Measurements from ENCODE around the gene ATP5IF1. TPM values are rescaled to one million over a fixed set of nuclear protein-coding genes. Genes with fewer than 3 reads are reported as not detected.

Gene ATP5IF1
- total RNA-seq, 2 experiments from 2014 or later: 77.4 to 78.0 TPM

- H3K36me3 Mint-ChIP-seq (ENCODE audit: low read depth): peaks cover 58% of the 10 kb centered on the region
- H3K27ac Mint-ChIP-seq: peak overlapping the region; percentile 5
- ChIA-PET POLR2A (interaction anchor here (7.9 kb wide), 1 partner anchor 16 kb away, joined by 131 read pairs; no protein-coding TSS in a partner anchor), CTCF (interaction anchor here (1.8 kb wide), 1 partner anchor 19 kb away, joined by 9 read pairs; no protein-coding TSS in a partner anchor)
- H3K9me3 Mint-ChIP-seq: no peaks in the 10 kb centered on the region
- H3K27me3 ChIP-seq (ENCODE audit: control insufficient read depth in 1 of 2, insufficient read depth in 2 of 2, low read length in 2 of 2): no peaks in the 10 kb centered on the region
- DNase-seq (no peak), ATAC-seq (ENCODE audit: poor library complexity) (no peak)
- H3K36me3 ChIP-seq (ENCODE audit: insufficient read depth, low read length): peaks cover 48% of the 10 kb centered on the region
- peaks cover 35% of the 10 kb centered on the region for H3K4me1 ChIP-seq (ENCODE audit: insufficient read depth, low read length)
- no peak overlapping the region for H3K27ac ChIP-seq (ENCODE audit: low read depth in 1 of 2, low read length in 2 of 2)
- TF ChIP-seq, protein P1, sequence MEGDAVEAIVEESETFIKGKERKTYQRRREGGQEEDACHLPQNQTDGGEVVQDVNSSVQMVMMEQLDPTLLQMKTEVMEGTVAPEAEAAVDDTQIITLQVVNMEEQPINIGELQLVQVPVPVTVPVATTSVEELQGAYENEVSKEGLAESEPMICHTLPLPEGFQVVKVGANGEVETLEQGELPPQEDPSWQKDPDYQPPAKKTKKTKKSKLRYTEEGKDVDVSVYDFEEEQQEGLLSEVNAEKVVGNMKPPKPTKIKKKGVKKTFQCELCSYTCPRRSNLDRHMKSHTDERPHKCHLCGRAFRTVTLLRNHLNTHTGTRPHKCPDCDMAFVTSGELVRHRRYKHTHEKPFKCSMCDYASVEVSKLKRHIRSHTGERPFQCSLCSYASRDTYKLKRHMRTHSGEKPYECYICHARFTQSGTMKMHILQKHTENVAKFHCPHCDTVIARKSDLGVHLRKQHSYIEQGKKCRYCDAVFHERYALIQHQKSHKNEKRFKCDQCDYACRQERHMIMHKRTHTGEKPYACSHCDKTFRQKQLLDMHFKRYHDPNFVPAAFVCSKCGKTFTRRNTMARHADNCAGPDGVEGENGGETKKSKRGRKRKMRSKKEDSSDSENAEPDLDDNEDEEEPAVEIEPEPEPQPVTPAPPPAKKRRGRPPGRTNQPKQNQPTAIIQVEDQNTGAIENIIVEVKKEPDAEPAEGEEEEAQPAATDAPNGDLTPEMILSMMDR (IDR thresholded peaks at IDR 0.05): no peak
- no peaks in the 10 kb centered on the region for H3K27me3 Mint-ChIP-seq
- no peaks in the 10 kb centered on the region for H3K9me3 ChIP-seq (ENCODE audit: control insufficient read depth in 1 of 2, insufficient read depth in 1 of 2, low read length in 2 of 2)
- intact Hi-C loops (cut with DNase I, micrococcal nuclease): loop anchor here in 1 of 2 experiments (5.0 kb wide), 2 partner anchors 97 to 143 kb away; partner anchors contain the start of genes EYA3 and MED18
- peak overlapping the region; percentile 73 for H3K4me3 Mint-ChIP-seq
- H3K4me3 ChIP-seq (ENCODE audit: low read length): no peak overlapping the region
- peaks cover 29% of the 10 kb centered on the region for H3K4me1 Mint-ChIP-seq (ENCODE audit: low read depth)
These were observed 5.9 kb upstream of the ATP5IF1 start for GRCh38 chr1:28229996-28230395.

DNA sequence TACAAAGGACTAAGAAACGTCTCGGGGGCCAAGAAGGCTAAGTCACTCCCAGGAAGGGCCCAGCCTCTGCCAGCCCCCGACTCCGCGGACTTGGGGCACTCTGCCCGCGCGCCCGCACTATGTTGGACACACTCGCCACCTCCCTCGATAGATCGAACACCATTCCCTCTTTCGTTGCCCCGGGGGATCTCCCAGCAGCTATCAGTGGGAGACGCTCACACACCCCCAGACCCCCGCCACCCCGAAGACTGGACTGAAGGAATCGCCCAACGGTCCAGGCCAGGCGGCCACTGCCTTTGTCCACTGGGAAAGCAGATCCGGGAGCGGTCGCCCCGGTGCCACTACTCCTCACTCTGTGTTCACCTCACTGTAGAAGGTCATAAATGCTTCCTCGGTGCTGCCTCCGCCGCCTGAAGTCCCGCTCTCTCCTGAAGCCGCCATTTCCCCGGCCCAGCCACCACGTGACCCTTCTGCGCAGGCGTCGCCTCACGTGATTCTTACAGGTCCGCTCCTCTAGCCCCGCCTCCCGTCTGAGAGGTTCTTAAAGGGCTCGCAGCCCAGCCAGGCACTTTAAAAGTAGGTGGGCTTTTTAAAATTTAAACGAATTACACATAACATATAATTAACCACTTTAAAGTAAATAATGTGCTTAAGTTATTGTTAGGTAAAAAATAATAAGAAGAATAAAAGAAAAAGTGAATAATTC is 3.2 kb upstream of the ATP5IF1 start, which contains the start of gene DNAJC8:
Gene DNAJC8 (minus strand): TSS at position 472 of the 706 bp plus-strand sequence. CDS start 31 bp downstream, at position 441.
- H3K9me3 Mint-ChIP-seq: no peaks in the 10 kb centered on the region
- peaks cover 29% of the 10 kb centered on the region for H3K4me1 Mint-ChIP-seq (ENCODE audit: low read depth)
- ChIA-PET CTCF (no interaction called here), POLR2A (interaction anchor here (0.6 to 7.9 kb wide), 4 partner anchors 13 to 561 kb away, joined by 3 to 131 read pairs (median 4); partner anchors contain the start of gene MED18)
- TF ChIP-seq, protein P1 (IDR thresholded peaks at IDR 0.05): no peak
- intact Hi-C loops (cut with DNase I, micrococcal nuclease): loop anchor here in 1 of 2 experiments (2.0 to 5.0 kb wide), 3 partner anchors 14 to 145 kb away; partner anchors contain the start of genes EYA3 and MED18
- no peaks in the 10 kb centered on the region for H3K9me3 ChIP-seq (ENCODE audit: control insufficient read depth in 1 of 2, insufficient read depth in 1 of 2, low read length in 2 of 2)
- peak within 1 kb of the TSS; percentile 66 to 77 for H3K27ac ChIP-seq (ENCODE audit: low read depth in 1 of 2, low read length in 2 of 2)
- DNase-seq: peak; percentile 89 to 97 (median 93)
- H3K36me3 Mint-ChIP-seq (ENCODE audit: low read depth): peaks cover 33% of the 10 kb centered on the region
- no peaks in the 10 kb centered on the region for H3K27me3 ChIP-seq (ENCODE audit: control insufficient read depth in 1 of 2, insufficient read depth in 2 of 2, low read length in 2 of 2)
- H3K4me3 Mint-ChIP-seq: peak within 1 kb of the TSS; percentile 96
- peak; percentile 60 for ATAC-seq (ENCODE audit: poor library complexity)
- H3K27me3 Mint-ChIP-seq: no peaks in the 10 kb centered on the region
- H3K4me1 ChIP-seq (ENCODE audit: insufficient read depth, low read length): peaks cover 53% of the 10 kb centered on the region
- peak within 1 kb of the TSS; percentile 85 for H3K4me3 ChIP-seq (ENCODE audit: low read length)
- peaks cover 27% of the 10 kb centered on the region for H3K36me3 ChIP-seq (ENCODE audit: insufficient read depth, low read length)
- H3K27ac Mint-ChIP-seq: peak within 1 kb of the TSS; percentile 88

- peak overlapping the region; percentile 12 for H3K4me3 Mint-ChIP-seq
- peak overlapping the region; percentile 88 for H3K27ac Mint-ChIP-seq
- Histone ChIP-seq H3K36me3 (ENCODE audit: insufficient read depth, low read length) (peaks cover 28% of the 10 kb centered on the region), H3K4me1 (ENCODE audit: insufficient read depth, low read length) (peaks cover 54% of the 10 kb centered on the region), H3K27me3 (ENCODE audit: control insufficient read depth in 1 of 2, insufficient read depth in 2 of 2, low read length in 2 of 2) (no peaks in the 10 kb centered on the region), H3K27ac (ENCODE audit: low read depth in 1 of 2, low read length in 2 of 2) (no peak overlapping the region), H3K4me3 (ENCODE audit: low read length) (peak overlapping the region; percentile 85), H3K9me3 (ENCODE audit: control insufficient read depth in 1 of 2, insufficient read depth in 1 of 2, low read length in 2 of 2) (no peaks in the 10 kb centered on the region)
- H3K9me3 Mint-ChIP-seq: no peaks in the 10 kb centered on the region
- DNase-seq: peak in 1 of 14 experiments; percentile 29
- intact Hi-C loops (cut with DNase I, micrococcal nuclease): loop anchor here in 1 of 2 experiments (2.0 to 5.0 kb wide), 3 partner anchors 14 to 146 kb away; partner anchors contain the start of genes EYA3 and MED18
- TF ChIP-seq, protein P1 (IDR thresholded peaks at IDR 0.05): no peak
- ATAC-seq (ENCODE audit: poor library complexity): no peak
- H3K36me3 Mint-ChIP-seq (ENCODE audit: low read depth): peaks cover 28% of the 10 kb centered on the region
- CTCF ChIA-PET: no interaction called here
- POLR2A ChIA-PET: interaction anchor here (1.3 to 7.9 kb wide), 2 partner anchors 13 to 562 kb away, joined by 3 to 131 read pairs; no protein-coding TSS in a partner anchor
- H3K27me3 Mint-ChIP-seq: no peaks in the 10 kb centered on the region
- peaks cover 29% of the 10 kb centered on the region for H3K4me1 Mint-ChIP-seq (ENCODE audit: low read depth)
These were observed 2.7 kb upstream of the ATP5IF1 start for GRCh38 chr1:28233264-28233606.
